HEK293 (cell line): ENCODE results near the gene MAPK8IP3.

Source experiments
- REST ChIP-seq: fragments of 450-650 bp; formaldehyde crosslinking; IDR thresholded peaks from 2 replicates; pipeline ENCODE4 v1.5.1; 2016; ENCODE audit warnings: missing biosample characterization, missing genetic modification characterization
- SP7 ChIP-seq: fragments of 450-650 bp; formaldehyde crosslinking; IDR thresholded peaks from 2 replicates; pipeline ENCODE4 v1.5.1; 2016; ENCODE audit warnings: missing biosample characterization, missing genetic modification characterization
- YY1 ChIP-seq: fragments of 450-650 bp; formaldehyde crosslinking; IDR thresholded peaks from 2 replicates; pipeline ENCODE4 v1.5.1; 2018; ENCODE audit warnings: missing biosample characterization, missing genetic modification characterization
- ZBTB44 ChIP-seq: fragments of 450-650 bp; IDR thresholded peaks from 2 replicates; pipeline ENCODE4 v1.5.1; 2018; ENCODE audit warnings: missing biosample characterization, mild to moderate bottlenecking, missing genetic modification characterization
- ZFP3 ChIP-seq: fragments of 450-650 bp; formaldehyde crosslinking; IDR thresholded peaks from 2 replicates; pipeline ENCODE4 v1.5.1; 2016; ENCODE audit warnings: low read depth, missing biosample characterization, missing genetic modification characterization
- ZNF138 ChIP-seq: fragments of 450-650 bp; formaldehyde crosslinking; IDR thresholded peaks from 2 replicates; pipeline ENCODE4 v1.5.1; 2016; ENCODE audit warnings: missing biosample characterization, missing genetic modification characterization, borderline replicate concordance
- ZNF18 ChIP-seq: fragments of 450-650 bp; formaldehyde crosslinking; IDR thresholded peaks from 2 replicates; pipeline ENCODE4 v1.5.1; 2016; ENCODE audit warnings: missing biosample characterization, missing genetic modification characterization
- ZNF2 ChIP-seq: fragments of 450-650 bp; formaldehyde crosslinking; IDR thresholded peaks from 2 replicates; pipeline ENCODE4 v1.5.1; 2016; ENCODE audit warnings: missing biosample characterization, missing genetic modification characterization
- ZNF274 ChIP-seq, 2 experiments: fragments of 200-500 bp in 1 of 2; fragments of 450-650 bp in 1 of 2; sonication (Bioruptor generic) in 1 of 2; formaldehyde crosslinking in 1 of 2; IDR thresholded peaks; 2 replicates each; pipeline versions ENCODE4 v1.5.1 to v1.6.1; 2014 to 2016; ENCODE audit warnings: borderline replicate concordance in 1 of 2, inconsistent platforms in 1 of 2, low read length in 1 of 2, missing biosample characterization in 1 of 2, missing genetic modification characterization in 1 of 2
- ZNF530 ChIP-seq: fragments of 450-650 bp; formaldehyde crosslinking; IDR thresholded peaks from 2 replicates; pipeline ENCODE4 v1.5.1; 2016; ENCODE audit warnings: low read depth, missing biosample characterization, missing genetic modification characterization
- ZNF571 ChIP-seq: fragments of 450-650 bp; formaldehyde crosslinking; IDR thresholded peaks from 2 replicates; pipeline ENCODE4 v1.5.0; 2017; ENCODE audit warnings: missing biosample characterization, missing genetic modification characterization
- ZNF704 ChIP-seq: fragments of 450-650 bp; formaldehyde crosslinking; IDR thresholded peaks from 2 replicates; pipeline ENCODE4 v1.5.1; 2016; ENCODE audit warnings: missing biosample characterization, missing genetic modification characterization
- ZSCAN30 ChIP-seq: fragments of 450-650 bp; IDR thresholded peaks from 2 replicates; pipeline ENCODE4 v1.5.1; 2018; ENCODE audit warnings: missing biosample characterization, mild to moderate bottlenecking, missing genetic modification characterization, moderate library complexity
- TF ChIP-seq, protein P1 (sequence below): fragments of 450-650 bp; formaldehyde crosslinking; IDR thresholded peaks from 2 replicates; pipeline ENCODE4 v1.5.1; 2016; ENCODE audit warnings: missing biosample characterization, missing genetic modification characterization

DNA sequence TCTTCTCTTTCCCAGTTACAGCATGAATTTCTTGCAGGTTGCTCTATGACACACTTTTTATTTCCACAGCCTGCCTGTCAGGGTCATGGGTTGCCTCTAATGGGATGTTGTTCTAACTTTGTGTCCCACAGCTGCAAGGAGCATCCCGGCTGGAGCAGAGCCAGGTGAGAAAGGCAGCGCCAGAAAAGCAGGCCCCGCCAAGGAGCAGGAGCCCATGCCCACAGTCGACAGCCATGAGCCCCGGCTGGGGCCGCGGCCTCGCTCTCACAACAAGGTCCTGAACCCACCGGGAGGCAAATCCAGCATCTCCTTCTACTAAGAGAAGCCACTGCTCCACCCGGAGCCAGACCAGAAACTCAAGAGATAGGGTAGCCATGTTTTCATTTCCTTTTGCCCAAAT is 7.3 kb upstream of the MAPK8IP3 start:
- TF ChIP-seq, protein P1, sequence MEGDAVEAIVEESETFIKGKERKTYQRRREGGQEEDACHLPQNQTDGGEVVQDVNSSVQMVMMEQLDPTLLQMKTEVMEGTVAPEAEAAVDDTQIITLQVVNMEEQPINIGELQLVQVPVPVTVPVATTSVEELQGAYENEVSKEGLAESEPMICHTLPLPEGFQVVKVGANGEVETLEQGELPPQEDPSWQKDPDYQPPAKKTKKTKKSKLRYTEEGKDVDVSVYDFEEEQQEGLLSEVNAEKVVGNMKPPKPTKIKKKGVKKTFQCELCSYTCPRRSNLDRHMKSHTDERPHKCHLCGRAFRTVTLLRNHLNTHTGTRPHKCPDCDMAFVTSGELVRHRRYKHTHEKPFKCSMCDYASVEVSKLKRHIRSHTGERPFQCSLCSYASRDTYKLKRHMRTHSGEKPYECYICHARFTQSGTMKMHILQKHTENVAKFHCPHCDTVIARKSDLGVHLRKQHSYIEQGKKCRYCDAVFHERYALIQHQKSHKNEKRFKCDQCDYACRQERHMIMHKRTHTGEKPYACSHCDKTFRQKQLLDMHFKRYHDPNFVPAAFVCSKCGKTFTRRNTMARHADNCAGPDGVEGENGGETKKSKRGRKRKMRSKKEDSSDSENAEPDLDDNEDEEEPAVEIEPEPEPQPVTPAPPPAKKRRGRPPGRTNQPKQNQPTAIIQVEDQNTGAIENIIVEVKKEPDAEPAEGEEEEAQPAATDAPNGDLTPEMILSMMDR, result no peak
- TF ChIP-seq YY1 (tag by site-specific recombination), result no peak
- TF ChIP-seq REST, result no peak
- no peak for TF ChIP-seq ZNF138 (tag by site-specific recombination)
- no peak for TF ChIP-seq ZNF18 (tag by site-specific recombination)
- TF ChIP-seq ZNF571 (tag by site-specific recombination), result no peak
- no peak for TF ChIP-seq ZNF704 (tag by site-specific recombination)
- no peak for TF ChIP-seq ZSCAN30 (tag by site-specific recombination)
- TF ChIP-seq SP7, result no peak
- no peak for TF ChIP-seq ZBTB44 (tag by site-specific recombination)
- TF ChIP-seq ZNF274 (IDR thresholded peaks at IDR 0.05; ENCODE audit: low read length), result no peak
- TF ChIP-seq ZNF274 (tag by site-specific recombination; IDR thresholded peaks at IDR 0.05; ENCODE audit: borderline replicate concordance), result no peak
- TF ChIP-seq ZFP3 (tag by site-specific recombination), result no peak
- TF ChIP-seq ZNF2, result no peak
- TF ChIP-seq ZNF530 (tag by site-specific recombination), result no peak
